WTC11 (cell line): Measurements from ENCODE around the gene NFATC2. TPM values are rescaled to one million over a fixed set of nuclear protein-coding genes. Genes with fewer than 3 reads are reported as not detected.

Experiments used
- ATAC-seq: fragments of 200-7000 bp; cut with Tn5 transposase; 2 replicates; pipeline ENCODE4 v1.10.0; 2021; ENCODE audit warnings: mild to moderate bottlenecking, moderate library complexity
- CTCF ChIA-PET: fragments of 300-600 bp; sonication (Branson Sonifier 250); formaldehyde crosslinking; loops from one replicate; lab custom pipeline; 2021; ENCODE audit warnings: antibody characterized with exemption; lab: Charles Lee
- POLR2A ChIA-PET: fragments of 350-600 bp; sonication (Branson Sonifier 250); formaldehyde crosslinking; loops from one replicate; lab custom pipeline; 2021; ENCODE audit warnings: antibody characterized with exemption; lab: Charles Lee
- DNase-seq: peaks from one replicate; pipeline ENCODE4 v3.0.0; 2021; ENCODE audit warnings: low spot score
- H3K27ac Mint-ChIP-seq: 2 replicates; pipeline ENCODE4 v1.8.0; 2021; ENCODE audit warnings: mixed read lengths
- H3K27me3 Mint-ChIP-seq: 2 replicates; pipeline ENCODE4 v1.8.0; 2021; ENCODE audit warnings: low read depth, mild to moderate bottlenecking, moderate library complexity, mixed read lengths
- H3K36me3 Mint-ChIP-seq: 2 replicates; pipeline ENCODE4 v1.8.0; 2021; ENCODE audit warnings: mixed read lengths
- H3K4me1 Mint-ChIP-seq: 2 replicates; pipeline ENCODE4 v1.8.0; 2022; ENCODE audit warnings: mixed read lengths
- H3K4me3 Mint-ChIP-seq: 2 replicates; pipeline ENCODE4 v1.8.0; 2021; ENCODE audit warnings: mild to moderate bottlenecking, moderate library complexity, mixed read lengths
- H3K9me3 Mint-ChIP-seq: 2 replicates; pipeline ENCODE4 v1.8.0; 2021; ENCODE audit warnings: mixed read lengths
- ARID4B ChIP-seq: sonication (generic); formaldehyde crosslinking; IDR thresholded peaks from 2 replicates; pipeline ENCODE4 v1.8.0; 2023; ENCODE audit warnings: missing genetic modification reagents, mild to moderate bottlenecking, borderline replicate concordance
- ATF1 ChIP-seq: sonication (generic); formaldehyde crosslinking; IDR thresholded peaks from 2 replicates; pipeline ENCODE4 v1.8.1; 2023; ENCODE audit warnings: mild to moderate bottlenecking, moderate library complexity, missing genetic modification reagents
- ATF6 ChIP-seq: sonication (generic); formaldehyde crosslinking; IDR thresholded peaks from 2 replicates; pipeline ENCODE4 v1.8.1; 2023; ENCODE audit warnings: mild to moderate bottlenecking, missing genetic modification reagents
- CDX4 ChIP-seq: fragments of 250-450 bp; sonication (Bioruptor Pico); IDR thresholded peaks from 2 replicates; pipeline ENCODE4 v1.9.0; 2021; ENCODE audit warnings: moderate library complexity, mild to moderate bottlenecking, inconsistent platforms, borderline replicate concordance
- CREB1 ChIP-seq: sonication (generic); formaldehyde crosslinking; IDR thresholded peaks from 2 replicates; pipeline ENCODE4 v1.8.0; 2023; ENCODE audit warnings: mild to moderate bottlenecking, missing genetic modification reagents
- ETV6 ChIP-seq: sonication (generic); formaldehyde crosslinking; IDR thresholded peaks from 2 replicates; pipeline ENCODE4 v1.8.1; 2022; ENCODE audit warnings: mild to moderate bottlenecking, missing genetic modification reagents
- JAZF1 ChIP-seq: fragments of 250-450 bp; sonication (Bioruptor Pico); IDR thresholded peaks from 2 replicates; pipeline ENCODE4 v1.9.0; 2021; ENCODE audit warnings: moderate library complexity, mild to moderate bottlenecking, inconsistent platforms
- MYBL2 ChIP-seq: sonication (generic); formaldehyde crosslinking; IDR thresholded peaks from 2 replicates; pipeline ENCODE4 v1.8.1; 2023; ENCODE audit warnings: mild to moderate bottlenecking, moderate library complexity, missing genetic modification reagents
- OVOL2 ChIP-seq: fragments of 250-450 bp; sonication (Bioruptor Pico); IDR thresholded peaks from 2 replicates; pipeline ENCODE4 v1.9.0; 2021; ENCODE audit warnings: mild to moderate bottlenecking, borderline replicate concordance
- RELA ChIP-seq: sonication (generic); formaldehyde crosslinking; IDR thresholded peaks from 2 replicates; pipeline ENCODE4 v1.8.1; 2022; ENCODE audit warnings: missing genetic modification reagents, mild to moderate bottlenecking, borderline replicate concordance
- ZNF138 ChIP-seq: sonication (generic); formaldehyde crosslinking; conservative IDR thresholded peaks from 2 replicates; pipeline ENCODE4 v1.8.1; 2022; ENCODE audit warnings: mild to moderate bottlenecking, moderate library complexity, missing genetic modification reagents
- ZNF232 ChIP-seq: sonication (generic); formaldehyde crosslinking; IDR thresholded peaks from 2 replicates; pipeline ENCODE4 v1.8.0; 2022; ENCODE audit warnings: mild to moderate bottlenecking, missing genetic modification reagents
- total RNA-seq: library from RNA; stranded (reverse); gene quantifications from 3 replicates; pipeline ENCODE4 v1.2.3, GENCODE V29; 2021
- TF ChIP-seq, protein P1 (sequence below): sonication (generic); formaldehyde crosslinking; IDR thresholded peaks from 2 replicates; pipeline ENCODE4 v1.8.0; 2022; ENCODE audit warnings: mild to moderate bottlenecking, missing genetic modification reagents
- TF ChIP-seq, protein P2 (sequence below): sonication (generic); formaldehyde crosslinking; conservative IDR thresholded peaks from 2 replicates; pipeline ENCODE4 v1.8.1; 2022; ENCODE audit warnings: mild to moderate bottlenecking, missing genetic modification reagents
- TF ChIP-seq, protein P3 (sequence below): fragments of 250-450 bp; sonication (Bioruptor Pico); IDR thresholded peaks from 2 replicates; pipeline ENCODE4 v1.9.0; 2021; ENCODE audit warnings: mild to moderate bottlenecking
- TF ChIP-seq, protein P4 (sequence below): sonication (generic); formaldehyde crosslinking; IDR thresholded peaks from 2 replicates; pipeline ENCODE4 v1.8.0; 2022; ENCODE audit warnings: mild to moderate bottlenecking, missing genetic modification reagents

Gene NFATC2
- total RNA-seq, 1 experiment from 2014 or later = 1.7 TPM

DNA sequence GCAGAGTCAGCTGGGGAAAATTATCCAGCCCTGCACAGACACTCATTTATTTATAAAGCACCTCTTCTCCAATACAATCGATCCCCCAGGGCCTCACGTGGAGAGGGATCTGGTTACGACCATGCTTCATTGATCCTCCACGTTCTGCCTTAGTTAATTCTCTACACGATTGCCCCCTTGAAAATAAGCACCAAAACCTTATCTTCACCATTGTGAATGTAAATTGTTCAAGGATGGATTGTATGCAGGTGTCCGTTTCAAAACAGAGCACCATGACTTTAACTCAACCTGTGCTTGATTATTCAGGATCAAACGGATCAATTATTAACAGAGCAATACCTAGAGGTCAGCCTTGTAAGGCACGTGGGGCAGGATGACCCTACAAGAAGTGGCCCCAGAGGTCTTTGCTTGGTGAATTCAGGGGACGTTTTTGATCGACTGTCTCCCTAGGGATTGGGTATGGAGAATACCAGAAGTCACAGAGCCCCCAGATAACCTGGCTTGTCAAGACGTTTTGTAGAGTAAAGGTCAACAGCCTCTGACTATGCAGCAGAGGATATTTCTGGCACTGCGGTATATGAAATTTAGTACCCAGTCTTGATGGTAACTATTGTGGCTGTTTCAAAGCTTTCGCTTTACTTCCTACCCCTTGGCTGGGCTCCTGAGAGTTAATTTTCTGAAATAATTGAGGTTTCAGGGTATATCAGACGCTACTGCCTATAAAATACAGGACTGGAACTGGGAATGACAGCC is 112.1 kb downstream of the NFATC2 start:
- Mint-ChIP-seq H3K27ac (no peak overlapping the region), H3K4me3 (no peak overlapping the region), H3K36me3 (no peaks in the 10 kb centered on the region), H3K9me3 (no peaks in the 10 kb centered on the region), H3K4me1 (peaks cover 32% of the 10 kb centered on the region), H3K27me3 (no peaks in the 10 kb centered on the region)
- ChIA-PET POLR2A (no interaction called here), CTCF (interaction anchor here (1.3 kb wide), 1 partner anchor 112 kb away, joined by 4 read pairs; no protein-coding TSS in a partner anchor)
- DNase-seq (no peak), ATAC-seq (no peak)
- TF ChIP-seq ATF1 (CRISPR knock-in tag) (no peak), ATF6 (CRISPR knock-in tag) (no peak)
- TF ChIP-seq, protein P1, sequence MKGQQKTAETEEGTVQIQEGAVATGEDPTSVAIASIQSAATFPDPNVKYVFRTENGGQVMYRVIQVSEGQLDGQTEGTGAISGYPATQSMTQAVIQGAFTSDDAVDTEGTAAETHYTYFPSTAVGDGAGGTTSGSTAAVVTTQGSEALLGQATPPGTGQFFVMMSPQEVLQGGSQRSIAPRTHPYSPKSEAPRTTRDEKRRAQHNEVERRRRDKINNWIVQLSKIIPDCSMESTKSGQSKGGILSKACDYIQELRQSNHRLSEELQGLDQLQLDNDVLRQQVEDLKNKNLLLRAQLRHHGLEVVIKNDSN = no peak

GRCh38 chr20:51429696-51430095 is 112.8 kb downstream of the NFATC2 start:
- CTCF ChIA-PET = interaction anchor here (1.3 kb wide), 1 partner anchor 111 kb away, joined by 4 read pairs; no protein-coding TSS in a partner anchor

DNA sequence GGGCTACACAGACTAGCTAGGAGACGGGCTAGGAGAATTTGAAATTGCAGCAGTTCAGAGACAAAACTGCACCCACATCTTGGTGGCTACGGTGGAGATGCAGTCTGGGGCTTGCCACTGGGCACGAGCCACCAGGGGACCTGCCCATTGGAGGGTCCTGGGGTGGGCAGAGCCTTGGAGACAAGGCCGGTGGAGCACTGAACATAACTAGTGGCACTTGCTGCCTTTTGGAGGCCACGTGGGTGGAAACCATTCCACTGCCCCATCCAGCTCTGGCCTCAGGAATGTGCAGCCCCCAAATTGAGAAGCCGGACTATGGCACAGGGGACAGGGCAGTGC is 113.4 kb downstream of the NFATC2 start:
- H3K36me3 Mint-ChIP-seq = no peaks in the 10 kb centered on the region
- DNase-seq (no peak), ATAC-seq (no peak)
- TF ChIP-seq, protein P2, sequence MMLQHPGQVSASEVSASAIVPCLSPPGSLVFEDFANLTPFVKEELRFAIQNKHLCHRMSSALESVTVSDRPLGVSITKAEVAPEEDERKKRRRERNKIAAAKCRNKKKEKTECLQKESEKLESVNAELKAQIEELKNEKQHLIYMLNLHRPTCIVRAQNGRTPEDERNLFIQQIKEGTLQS (CRISPR knock-in tag) = no peak
- TF ChIP-seq ZNF232 = no peak
- TF ChIP-seq, protein P3, sequence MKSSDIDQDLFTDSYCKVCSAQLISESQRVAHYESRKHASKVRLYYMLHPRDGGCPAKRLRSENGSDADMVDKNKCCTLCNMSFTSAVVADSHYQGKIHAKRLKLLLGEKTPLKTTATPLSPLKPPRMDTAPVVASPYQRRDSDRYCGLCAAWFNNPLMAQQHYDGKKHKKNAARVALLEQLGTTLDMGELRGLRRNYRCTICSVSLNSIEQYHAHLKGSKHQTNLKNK = no peak
- TF ChIP-seq ARID4B (CRISPR knock-in tag) = no peak
- no peak for TF ChIP-seq ATF6 (CRISPR knock-in tag)
- TF ChIP-seq, protein P1 = no peak
- TF ChIP-seq OVOL2 = no peak
- TF ChIP-seq CDX4 (CRISPR knock-in tag) = no peak
- TF ChIP-seq JAZF1 = no peak
- no peak for TF ChIP-seq RELA

More at GRCh38 chr20:51429696-51430095, 112.8 kb downstream of the NFATC2 start:
- H3K36me3 Mint-ChIP-seq = no peaks in the 10 kb centered on the region
- peaks cover 36% of the 10 kb centered on the region for H3K4me1 Mint-ChIP-seq
- no peak overlapping the region for H3K4me3 Mint-ChIP-seq
- TF ChIP-seq MYBL2 (CRISPR knock-in tag) = no peak
- TF ChIP-seq, protein P4, sequence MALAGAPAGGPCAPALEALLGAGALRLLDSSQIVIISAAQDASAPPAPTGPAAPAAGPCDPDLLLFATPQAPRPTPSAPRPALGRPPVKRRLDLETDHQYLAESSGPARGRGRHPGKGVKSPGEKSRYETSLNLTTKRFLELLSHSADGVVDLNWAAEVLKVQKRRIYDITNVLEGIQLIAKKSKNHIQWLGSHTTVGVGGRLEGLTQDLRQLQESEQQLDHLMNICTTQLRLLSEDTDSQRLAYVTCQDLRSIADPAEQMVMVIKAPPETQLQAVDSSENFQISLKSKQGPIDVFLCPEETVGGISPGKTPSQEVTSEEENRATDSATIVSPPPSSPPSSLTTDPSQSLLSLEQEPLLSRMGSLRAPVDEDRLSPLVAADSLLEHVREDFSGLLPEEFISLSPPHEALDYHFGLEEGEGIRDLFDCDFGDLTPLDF (CRISPR knock-in tag) = no peak
- no peak for TF ChIP-seq ETV6 (CRISPR knock-in tag)
- no peak for TF ChIP-seq CREB1
- no peak for TF ChIP-seq ZNF138 (CRISPR knock-in tag)
- ATAC-seq = no peak
- H3K27me3 Mint-ChIP-seq = no peaks in the 10 kb centered on the region
- no peak overlapping the region for H3K27ac Mint-ChIP-seq
- POLR2A ChIA-PET = no interaction called here
- DNase-seq = no peak
- H3K9me3 Mint-ChIP-seq = no peaks in the 10 kb centered on the region

More for the DNA sequence above, 113.4 kb downstream of the NFATC2 start:
- no peak overlapping the region for H3K4me3 Mint-ChIP-seq
- H3K27ac Mint-ChIP-seq = no peak overlapping the region
- peaks cover 42% of the 10 kb centered on the region for H3K4me1 Mint-ChIP-seq
- H3K9me3 Mint-ChIP-seq = no peaks in the 10 kb centered on the region
- CTCF ChIA-PET = interaction anchor here (1.0 to 1.3 kb wide), 2 partner anchors 28 to 111 kb away, joined by 3 to 4 read pairs; no protein-coding TSS in a partner anchor
- no peaks in the 10 kb centered on the region for H3K27me3 Mint-ChIP-seq
- POLR2A ChIA-PET = no interaction called here
